Gastrocnemius medialis (tissue), 4 donors: ENCODE measurements around the gene DSEL. TPM values are rescaled to one million over a fixed set of nuclear protein-coding genes. Genes with fewer than 3 reads are reported as not detected.

Experiments used
- ATAC-seq, 2 donors: fragments of 150-250 bp; one replicate each; pipeline ENCODE4 v1.9.1; 2016
- DNase-seq, 2 donors: peaks; one replicate each; pipeline ENCODE4 v3.0.0-alpha.2; 2019
- H3K27ac ChIP-seq, 4 donors: fragments of 200-600 bp; sonication (generic); 1 replicate in 1 of 4; 2 replicates in 3 of 4; pipeline ENCODE4 v1.5.1; 2016 to 2018; ENCODE audit warnings: mild to moderate bottlenecking in 2 of 4, moderate library complexity in 1 of 4
- H3K27me3 ChIP-seq, 3 donors: fragments of 200-600 bp; sonication (generic) in 2 of 3; 1 replicate in 1 of 3; 2 replicates in 2 of 3; pipeline versions ENCODE4 v1.5.1 to v1.6.0; 2016 to 2019; ENCODE audit warnings: mild to moderate bottlenecking in 1 of 3, moderate library complexity in 1 of 3
- H3K36me3 ChIP-seq, 2 donors: fragments of 200-600 bp; sonication (generic) in 1 of 2; one replicate each; pipeline ENCODE4 v1.5.1; 2017 to 2018
- H3K4me1 ChIP-seq, 2 donors: fragments of 200-600 bp; sonication (generic) in 1 of 2; one replicate each; pipeline ENCODE4 v1.5.1; 2016 to 2017; ENCODE audit warnings: mild to moderate bottlenecking in 2 of 2
- H3K4me3 ChIP-seq, 4 donors: fragments of 200-600 bp; sonication (generic) in 3 of 4; 1 replicate in 1 of 4; 2 replicates in 3 of 4; pipeline ENCODE4 v1.5.1; 2016 to 2019; ENCODE audit warnings: mild to moderate bottlenecking in 2 of 4
- H3K9me3 ChIP-seq, 3 donors: fragments of 200-600 bp; sonication (generic) in 2 of 3; 1 replicate in 1 of 3; 2 replicates in 2 of 3; pipeline ENCODE4 v1.5.1; 2016 to 2019
- CTCF ChIP-seq, 5 experiments: fragments of 450-650 bp in 3 of 5; fragments of 200-600 bp in 2 of 5; sonication (generic) in 2 of 5; IDR thresholded peaks in 4 of 5; conservative IDR thresholded peaks in 1 of 5; 1 replicate in 4 of 5; 2 replicates in 1 of 5; pipeline ENCODE4 v1.5.1; 2016 to 2019; ENCODE audit warnings: antibody characterized with exemption in 5 of 5, mild to moderate bottlenecking in 3 of 5, moderate library complexity in 3 of 5
- POLR2A ChIP-seq, 2 donors: fragments of 450-650 bp; IDR thresholded peaks; one replicate each; pipeline ENCODE4 v1.6.1; 2017; ENCODE audit warnings: antibody characterized with exemption in 2 of 2, mild to moderate bottlenecking in 2 of 2, moderate library complexity in 2 of 2
- in situ Hi-C, 4 donors: fragments of 200-750 bp; cut with MboI; loops; one replicate each; pipeline versions ENCODE4 v1.15.0 to v1.8.0; 2017; ENCODE audit warnings: low sequenced_read_pairs in 4 of 4
- intact Hi-C: fragments of 100-400 bp; cut with DNase I; formaldehyde crosslinking; loops from one replicate; pipeline ENCODE4 v1.15.1; 2023; ENCODE audit warnings: low total_unique reads
- total RNA-seq, 4 donors: library from RNA; depleted of rRNA; stranded (reverse); fragments of >200 nt; gene quantifications; one replicate each; pipeline versions ENCODE4 v1.1.0 to v1.2.3, GENCODE V29; 2016

Gene DSEL
- total RNA-seq, 4 donors from 2014 or later = 1.6 to 2.5 (median 2.3) TPM

DNA sequence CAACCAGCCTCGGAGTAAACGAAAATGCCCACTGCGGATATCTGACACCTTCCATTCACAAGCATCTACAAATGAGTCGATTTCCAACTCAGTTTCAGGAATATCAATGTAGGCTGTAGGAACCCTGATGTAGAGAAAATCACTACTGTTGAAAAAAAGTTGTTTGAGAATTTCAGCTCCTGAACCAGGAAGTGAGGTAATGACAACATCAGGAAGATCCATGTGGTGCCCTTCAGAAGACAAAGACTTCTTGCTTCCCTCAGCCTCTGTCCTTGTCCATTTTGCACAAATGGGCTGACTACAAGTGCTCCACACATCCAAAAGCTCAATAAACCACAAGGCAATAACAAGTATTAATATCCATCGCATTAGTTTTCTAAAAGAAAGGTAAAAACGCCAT, 4.7 kb downstream of the DSEL start:
- TF ChIP-seq CTCF (IDR thresholded peaks at IDR 0.05 in 4 of 5, conservative IDR thresholded peaks at IDR 0.05 in 1 of 5) = no peak
- TF ChIP-seq POLR2A (IDR thresholded peaks at IDR 0.05) = no peak
- in situ Hi-C loops = no loop called here
- Histone ChIP-seq H3K4me3 (no peak overlapping the region), H3K27me3 (no peaks in the 10 kb centered on the region), H3K9me3 (no peaks in the 10 kb centered on the region), H3K4me1 (peaks cover 0 to 5% of the 10 kb centered on the region in 2 donors), H3K36me3 (no peaks in the 10 kb centered on the region), H3K27ac (no peak overlapping the region)
- intact Hi-C loops = loop anchor here (10.0 kb wide), 1 partner anchor 157 kb away; no protein-coding TSS in a partner anchor
- ATAC-seq (no peak), DNase-seq (no peak)

GRCh38 chr18:67510831-67511230, 5.7 kb downstream of the DSEL start:
- intact Hi-C loops (loop anchor here (10.0 kb wide), 1 partner anchor 156 kb away; no protein-coding TSS in a partner anchor), in situ Hi-C loops (no loop called here)
- DNase-seq (no peak), ATAC-seq (no peak)
- H3K4me1 ChIP-seq = peaks cover 0 to 5% of the 10 kb centered on the region in 2 donors
- H3K36me3 ChIP-seq = no peaks in the 10 kb centered on the region
- H3K27ac ChIP-seq = no peak overlapping the region
- H3K9me3 ChIP-seq = no peaks in the 10 kb centered on the region
- H3K27me3 ChIP-seq = no peaks in the 10 kb centered on the region
- TF ChIP-seq CTCF (IDR thresholded peaks at IDR 0.05 in 4 of 5, conservative IDR thresholded peaks at IDR 0.05 in 1 of 5) (no peak), POLR2A (IDR thresholded peaks at IDR 0.05) (no peak)
- H3K4me3 ChIP-seq = no peak overlapping the region

GRCh38 chr18:67509741-67510391, 6.7 kb downstream of the DSEL start:
- DNase-seq (no peak), ATAC-seq (no peak)
- intact Hi-C loops = loop anchor here (10.0 kb wide), 1 partner anchor 155 kb away; no protein-coding TSS in a partner anchor
- Histone ChIP-seq H3K27me3 (no peaks in the 10 kb centered on the region), H3K36me3 (no peaks in the 10 kb centered on the region), H3K4me3 (no peak overlapping the region), H3K27ac (no peak overlapping the region), H3K9me3 (no peaks in the 10 kb centered on the region), H3K4me1 (no peaks in the 10 kb centered on the region)
- in situ Hi-C loops = no loop called here
- TF ChIP-seq POLR2A (IDR thresholded peaks at IDR 0.05) = no peak
- TF ChIP-seq CTCF (IDR thresholded peaks at IDR 0.05 in 4 of 5, conservative IDR thresholded peaks at IDR 0.05 in 1 of 5) = no peak

- Histone ChIP-seq H3K9me3 (no peaks in the 10 kb centered on the region), H3K27me3 (no peaks in the 10 kb centered on the region), H3K4me1 (no peaks in the 10 kb centered on the region), H3K27ac (no peak overlapping the region), H3K36me3 (no peaks in the 10 kb centered on the region), H3K4me3 (no peak overlapping the region)
- ATAC-seq = no peak
- TF ChIP-seq CTCF (IDR thresholded peaks at IDR 0.05 in 4 of 5, conservative IDR thresholded peaks at IDR 0.05 in 1 of 5) (no peak), POLR2A (IDR thresholded peaks at IDR 0.05) (no peak)
- in situ Hi-C loops = no loop called here
- intact Hi-C loops = no loop called here
- DNase-seq = no peak
Observed at GRCh38 chr18:67508146-67508545, 8.4 kb downstream of the DSEL start.

GRCh38 chr18:67504739-67505138, 11.8 kb downstream of the DSEL start:
- H3K4me1 ChIP-seq = no peaks in the 10 kb centered on the region
- in situ Hi-C loops = no loop called here
- H3K27ac ChIP-seq = no peak overlapping the region
- intact Hi-C loops = no loop called here
- no peaks in the 10 kb centered on the region for H3K9me3 ChIP-seq
- ATAC-seq (no peak), DNase-seq (no peak)
- TF ChIP-seq CTCF (IDR thresholded peaks at IDR 0.05 in 4 of 5, conservative IDR thresholded peaks at IDR 0.05 in 1 of 5) = no peak
- no peak for TF ChIP-seq POLR2A (IDR thresholded peaks at IDR 0.05)
- H3K4me3 ChIP-seq = no peak overlapping the region
- H3K36me3 ChIP-seq = no peaks in the 10 kb centered on the region
- no peaks in the 10 kb centered on the region for H3K27me3 ChIP-seq
